T47D (cell line): ENCODE results near the gene SMARCA2.
A peak's percentile ranks its signal among the peaks of the same experiment; 100 is the strongest.

Experiments used
- DNase-seq, 2 experiments: peaks; one replicate each; pipeline versions ENCODE4 v3.0.0 to v3.0.0-alpha.2; 2011 to 2012; ENCODE audit warnings: low read depth in 1 of 2, low spot score in 1 of 2
- JUND ChIP-seq: IDR thresholded peaks from 2 replicates; pipeline ENCODE4 v1.6.1; 2012; ENCODE audit warnings: low read depth
- in situ Hi-C: cut with HindIII; loops from 2 replicates; pipeline ENCODE4 v1.10.0; 2016; ENCODE audit warnings: low sequenced_read_pairs, low pct_unique_long_range_greater_than_20kb

SMARCA2 gene

DNA sequence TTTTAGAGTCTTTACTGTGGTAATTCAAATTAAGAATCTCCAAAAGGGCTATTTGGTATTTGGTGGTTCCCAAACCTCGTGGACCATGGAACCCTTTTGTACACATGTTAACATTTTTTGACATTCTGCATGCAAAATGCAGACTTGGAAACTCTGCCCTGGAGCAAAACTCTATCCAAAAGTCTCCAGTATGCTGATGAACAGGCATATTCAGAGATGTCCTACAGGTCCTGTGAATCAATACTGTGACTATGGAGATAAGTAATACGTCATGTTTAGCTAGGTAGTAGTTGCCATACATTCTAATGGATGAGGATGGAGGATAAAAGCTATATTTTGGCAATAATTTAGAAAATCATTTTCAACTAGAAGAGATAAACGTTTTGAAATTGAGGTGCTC lies 218.1 kb downstream of the SMARCA2 start:
- in situ Hi-C loops: no loop called here
- TF ChIP-seq JUND: no peak
- DNase-seq: no peak

DNA sequence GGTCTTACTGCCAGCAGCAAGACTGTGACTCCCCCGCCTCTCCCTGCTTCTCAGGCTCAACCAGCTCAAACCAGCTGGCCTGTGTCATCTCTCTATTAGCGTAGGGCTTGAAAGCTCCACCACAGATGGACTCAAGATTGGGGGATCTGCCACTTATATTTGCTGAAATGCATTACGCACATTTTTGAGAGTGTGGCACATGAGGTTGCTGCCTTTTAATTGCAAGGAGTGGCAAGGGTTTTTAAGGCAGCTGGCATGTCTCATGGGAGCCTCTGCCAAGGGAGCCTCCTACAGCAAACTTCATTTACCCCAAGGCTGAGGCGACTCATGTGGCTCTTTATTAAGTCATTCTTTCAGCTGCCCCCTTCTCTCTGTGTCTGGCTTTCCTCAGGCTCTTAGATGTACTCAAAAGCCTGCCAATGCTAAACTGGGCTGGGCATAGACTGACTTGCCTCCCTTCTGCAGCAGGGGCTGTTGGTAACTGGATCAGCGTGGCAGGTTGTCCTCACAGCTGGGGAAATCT lies 219.3 kb downstream of the SMARCA2 start:
- peak in 1 of 2 experiments; percentile 29 for DNase-seq
- TF ChIP-seq JUND: no peak
- in situ Hi-C loops: no loop called here

DNA sequence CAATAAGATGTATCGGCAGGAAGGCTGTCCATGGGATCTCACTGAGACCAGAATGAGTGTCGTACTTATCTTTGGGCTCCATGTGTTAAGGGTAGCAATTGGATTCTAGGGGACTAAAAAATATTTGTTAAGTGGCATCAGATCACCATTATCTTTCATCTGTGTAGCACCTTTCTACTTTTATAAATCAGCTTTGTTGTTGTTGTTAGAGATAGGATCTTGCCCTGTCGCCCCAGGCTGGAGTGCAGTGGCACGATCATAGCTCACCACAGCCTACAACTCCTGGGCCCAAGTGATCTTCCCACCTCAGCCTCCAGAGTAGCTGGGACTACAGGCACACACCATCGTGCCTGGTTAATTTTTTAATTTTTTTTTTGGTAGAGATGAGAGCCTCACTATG lies 220.5 kb downstream of the SMARCA2 start:
- TF ChIP-seq JUND: no peak
- in situ Hi-C loops: no loop called here

DNA sequence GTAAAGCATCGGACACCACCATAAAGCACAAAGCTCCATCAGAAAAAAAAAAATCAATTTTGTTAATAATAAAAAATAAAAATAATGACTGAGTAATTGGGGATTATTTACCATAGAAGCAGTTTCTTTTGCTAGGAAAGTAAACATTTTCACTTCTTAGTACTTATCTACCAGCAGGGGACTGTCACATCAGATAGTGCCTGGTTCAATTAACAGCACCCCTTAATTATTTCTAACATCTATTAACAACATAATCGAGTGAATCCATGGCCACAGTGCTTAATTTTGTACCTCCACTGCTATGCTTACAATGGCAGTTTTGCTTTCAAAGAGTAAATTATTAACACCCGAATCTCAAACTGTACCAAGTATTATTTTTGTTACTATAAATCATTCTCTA lies 221.7 kb downstream of the SMARCA2 start:
- no peak for DNase-seq
- no peak for TF ChIP-seq JUND
- in situ Hi-C loops: no loop called here

More for the DNA sequence above, 220.5 kb downstream of the SMARCA2 start:
- DNase-seq: peak in 1 of 2 experiments; percentile 22

DNA sequence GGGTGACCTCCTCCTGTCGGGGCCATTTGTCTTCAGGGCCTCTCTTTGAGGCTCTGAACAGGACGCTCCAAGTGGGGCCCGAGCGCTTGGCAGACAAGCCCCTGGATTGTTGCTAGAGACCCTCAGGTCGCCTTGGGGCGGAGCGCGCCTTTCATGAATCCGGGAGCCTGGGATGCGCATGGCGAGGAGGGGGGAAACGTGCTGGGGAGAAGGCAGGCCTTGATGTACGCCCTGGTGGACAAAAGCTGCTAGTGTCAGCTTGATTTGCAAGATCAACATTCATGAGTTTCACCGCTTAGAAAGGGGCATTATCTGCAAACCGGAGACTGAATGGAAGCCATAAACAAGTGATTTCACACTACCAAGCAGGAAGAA lies 226.3 kb downstream of the SMARCA2 start:
- no peak for TF ChIP-seq JUND
- DNase-seq: no peak
- in situ Hi-C loops: no loop called here

DNA sequence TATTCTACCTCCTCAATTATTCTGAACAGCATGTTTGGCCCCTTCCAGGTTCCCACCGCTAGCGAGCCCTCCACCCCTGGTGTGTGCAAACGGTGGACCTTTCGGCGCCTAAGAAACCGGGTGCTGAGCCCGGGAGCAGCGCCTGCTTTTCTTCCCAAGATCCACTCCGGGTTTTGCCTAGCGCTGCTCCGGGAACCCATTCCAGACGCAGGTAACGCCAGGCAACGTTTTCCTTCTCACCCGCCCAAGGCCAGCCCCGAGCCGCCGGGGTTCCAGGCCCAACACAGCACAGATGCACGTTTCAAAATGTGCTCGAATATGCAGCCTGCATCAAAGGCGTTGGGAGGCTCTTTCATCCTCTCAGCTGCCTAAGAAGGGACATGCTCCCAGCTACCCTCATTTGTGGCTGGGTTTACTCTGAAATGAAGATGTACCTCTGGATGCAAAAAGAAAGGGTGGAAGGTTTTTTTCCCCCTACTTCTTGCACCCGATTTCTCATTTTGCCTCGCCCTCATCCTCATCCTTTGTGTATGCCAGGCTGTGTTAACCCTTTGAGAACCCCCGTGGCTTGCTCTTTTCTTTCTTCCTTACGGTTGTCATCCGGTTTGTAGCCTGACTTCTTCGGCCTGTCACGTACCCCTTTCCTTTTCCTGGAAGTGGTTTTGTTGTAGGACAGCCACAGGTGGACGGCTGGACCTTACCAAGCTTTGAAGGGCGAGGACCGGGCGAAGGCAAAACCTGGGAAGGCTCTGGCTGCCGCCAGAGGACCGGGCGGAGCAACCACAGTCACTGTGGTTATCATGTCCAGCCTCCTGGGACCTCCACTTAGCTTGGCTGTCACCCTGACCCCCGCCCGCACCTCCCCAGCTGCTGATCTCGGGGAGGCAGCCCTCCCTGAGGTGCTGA lies 226.9 kb downstream of the SMARCA2 start:
- in situ Hi-C loops: no loop called here
- peak; percentile 84 for TF ChIP-seq JUND
- DNase-seq: peak in 1 of 2 experiments; percentile 88

DNA sequence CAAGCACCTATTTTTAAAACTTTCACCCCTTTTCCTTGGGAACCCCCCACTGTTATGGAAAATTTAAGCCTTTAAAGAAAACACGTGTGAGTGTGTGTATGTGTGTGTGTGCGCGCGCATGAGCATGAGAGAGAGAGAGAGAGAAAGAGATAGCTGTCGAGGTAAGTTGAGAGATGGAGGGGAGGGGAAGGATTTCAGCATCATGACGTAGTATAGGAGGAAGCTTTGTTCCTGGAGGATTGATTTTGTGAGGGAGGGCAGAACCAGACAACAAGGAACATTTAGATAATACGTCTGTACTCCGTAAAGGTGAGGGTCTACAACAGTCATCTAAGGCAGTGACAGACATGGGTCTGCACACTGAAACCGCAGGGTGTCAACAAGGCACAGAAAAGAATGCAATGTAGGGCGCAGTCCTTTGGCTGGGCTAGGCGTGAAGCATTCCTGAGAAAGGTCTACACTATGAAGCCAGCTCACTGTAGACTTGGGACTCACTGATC lies 227.7 kb downstream of the SMARCA2 start:
- no peak for TF ChIP-seq JUND
- peak in 1 of 2 experiments; percentile 13 for DNase-seq
- in situ Hi-C loops: no loop called here
